Measurements from ENCODE around the gene RUFY4. TPM values are rescaled to one million over a fixed set of nuclear protein-coding genes. Genes with fewer than 3 reads are reported as not detected.

The RUFY4 gene
- polyA plus RNA-seq, 2 of the 4 experiments (the other 2 are of a cell fraction) = 0.04 TPM; not detected in 1

DNA sequence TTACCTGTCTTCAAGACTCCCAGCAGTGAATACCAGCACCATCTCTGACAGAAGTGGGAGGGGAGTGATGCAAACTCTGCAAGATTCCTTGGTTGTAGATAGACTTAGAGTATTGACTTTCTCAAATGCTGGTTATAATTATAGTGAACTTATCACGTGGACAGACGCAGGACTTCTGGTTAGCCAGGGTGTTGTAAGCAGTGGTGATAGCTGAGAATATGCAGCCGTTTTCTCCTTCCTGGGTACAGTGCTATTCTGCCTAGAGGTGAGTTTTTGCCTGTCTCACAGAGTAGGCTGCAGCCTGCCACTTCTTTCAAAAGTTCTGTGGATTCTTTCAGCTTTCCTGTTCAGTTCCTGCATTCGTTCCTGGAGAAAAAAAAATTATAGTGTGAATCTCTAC, 56.0 kb downstream of the RUFY4 start:
- H3K27ac ChIP-seq = no peak overlapping the region
- ATAC-seq = peak in 1 of 2 experiments; percentile 33; a peak in 1 of 6 replicates
- TF ChIP-seq MAZ (IDR thresholded peaks at IDR 0.05; ENCODE audit: borderline replicate concordance, low read depth, low read length) (no peak), RFX5 (IDR thresholded peaks at IDR 0.05) (no peak), MYC (IDR thresholded peaks at IDR 0.05; ENCODE audit: borderline replicate concordance, low read length) (no peak), CBX2 (IDR thresholded peaks at IDR 0.05; ENCODE audit: borderline replicate concordance, low read depth) (no peak), FOSB (CRISPR knock-in tag; IDR thresholded peaks at IDR 0.05) (no peak), RARB (CRISPR knock-in tag; IDR thresholded peaks at IDR 0.05) (no peak), ESRRA (IDR thresholded peaks at IDR 0.05; ENCODE audit: borderline replicate concordance, low read length) (no peak), ELK1 (IDR thresholded peaks at IDR 0.05; ENCODE audit: low read depth, low read length) (no peak), GATA3 (IDR thresholded peaks at IDR 0.05; ENCODE audit: borderline replicate concordance) (no peak), ZC3H11A (IDR thresholded peaks at IDR 0.05) (no peak), SREBF2 (IDR thresholded peaks at IDR 0.05) (no peak), HOXB5 (CRISPR knock-in tag; IDR thresholded peaks at IDR 0.05) (no peak)
- TF ChIP-seq, protein P1, sequence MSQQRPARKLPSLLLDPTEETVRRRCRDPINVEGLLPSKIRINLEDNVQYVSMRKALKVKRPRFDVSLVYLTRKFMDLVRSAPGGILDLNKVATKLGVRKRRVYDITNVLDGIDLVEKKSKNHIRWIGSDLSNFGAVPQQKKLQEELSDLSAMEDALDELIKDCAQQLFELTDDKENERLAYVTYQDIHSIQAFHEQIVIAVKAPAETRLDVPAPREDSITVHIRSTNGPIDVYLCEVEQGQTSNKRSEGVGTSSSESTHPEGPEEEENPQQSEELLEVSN (IDR thresholded peaks at IDR 0.05; ENCODE audit: borderline replicate concordance, low read depth) = no peak
- TF ChIP-seq, protein P2, sequence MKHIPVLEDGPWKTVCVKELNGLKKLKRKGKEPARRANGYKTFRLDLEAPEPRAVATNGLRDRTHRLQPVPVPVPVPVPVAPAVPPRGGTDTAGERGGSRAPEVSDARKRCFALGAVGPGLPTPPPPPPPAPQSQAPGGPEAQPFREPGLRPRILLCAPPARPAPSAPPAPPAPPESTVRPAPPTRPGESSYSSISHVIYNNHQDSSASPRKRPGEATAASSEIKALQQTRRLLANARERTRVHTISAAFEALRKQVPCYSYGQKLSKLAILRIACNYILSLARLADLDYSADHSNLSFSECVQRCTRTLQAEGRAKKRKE (CRISPR knock-in tag; IDR thresholded peaks at IDR 0.05; ENCODE audit: low read depth) = no peak
- WGBS (ENCODE audit: missing lambda C conversion rate) = 40% methylated on average over 4 of the region's 4 CpGs
- ChIA-PET POLR2A (no interaction called here), CTCF (no interaction called here)
- DNase-seq (ENCODE audit: low read depth in 1 of 2, low spot score in 1 of 2) = no peak
- no peaks in the 10 kb centered on the region for H3K9me3 ChIP-seq
- H3K4me3 ChIP-seq = no peak overlapping the region
- no peak for FAIRE-seq
- no peak overlapping the region for H3K4me2 ChIP-seq
- no peaks in the 10 kb centered on the region for H3K4me1 ChIP-seq

DNA sequence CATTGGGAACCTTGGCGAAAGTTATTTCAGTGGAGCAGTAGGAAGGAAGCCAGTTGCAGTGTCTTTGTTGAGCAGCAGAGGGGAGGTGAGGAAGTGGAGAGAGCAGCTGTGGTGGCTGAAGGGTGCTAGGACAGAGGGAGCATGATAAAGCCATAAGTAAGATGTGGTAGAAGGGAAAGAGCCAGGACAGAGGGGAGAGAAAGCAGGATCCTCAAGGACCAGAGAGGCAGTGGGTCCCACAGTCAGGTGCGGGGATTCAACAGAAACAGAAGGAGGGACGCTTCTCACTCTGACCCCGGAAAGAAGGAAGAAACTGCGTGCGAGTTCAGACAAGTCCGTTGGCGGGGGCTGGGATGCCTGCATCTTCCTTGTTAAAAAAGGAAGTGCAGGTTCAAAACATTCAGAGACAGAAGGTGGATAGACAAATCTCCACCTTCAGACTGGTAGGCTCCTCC, 56.6 kb downstream of the RUFY4 start, which contains the start of gene CXCR2:
CXCR2 (plus strand) TSS at position 403 of the 455 bp plus-strand sequence. CDS start 8,774 bp downstream, outside the sequence.
- POLR2A ChIA-PET = no interaction called here
- TF ChIP-seq SREBF2 (IDR thresholded peaks at IDR 0.05) = no peak
- no peak for TF ChIP-seq NR3C1 (IDR thresholded peaks at IDR 0.05)
- no peak for TF ChIP-seq MAZ (IDR thresholded peaks at IDR 0.05; ENCODE audit: borderline replicate concordance, low read depth, low read length)
- no peak for TF ChIP-seq POLR2AphosphoS2 (conservative IDR thresholded peaks at IDR 0.05; ENCODE audit: low read length)
- TF ChIP-seq ZFP36 (IDR thresholded peaks at IDR 0.05; ENCODE audit: borderline replicate concordance, partially characterized antibody) = no peak
- no peak for TF ChIP-seq FOXS1 (CRISPR knock-in tag; IDR thresholded peaks at IDR 0.05)
- TF ChIP-seq ELK1 (IDR thresholded peaks at IDR 0.05; ENCODE audit: low read depth, low read length) = no peak
- TF ChIP-seq, protein P3, sequence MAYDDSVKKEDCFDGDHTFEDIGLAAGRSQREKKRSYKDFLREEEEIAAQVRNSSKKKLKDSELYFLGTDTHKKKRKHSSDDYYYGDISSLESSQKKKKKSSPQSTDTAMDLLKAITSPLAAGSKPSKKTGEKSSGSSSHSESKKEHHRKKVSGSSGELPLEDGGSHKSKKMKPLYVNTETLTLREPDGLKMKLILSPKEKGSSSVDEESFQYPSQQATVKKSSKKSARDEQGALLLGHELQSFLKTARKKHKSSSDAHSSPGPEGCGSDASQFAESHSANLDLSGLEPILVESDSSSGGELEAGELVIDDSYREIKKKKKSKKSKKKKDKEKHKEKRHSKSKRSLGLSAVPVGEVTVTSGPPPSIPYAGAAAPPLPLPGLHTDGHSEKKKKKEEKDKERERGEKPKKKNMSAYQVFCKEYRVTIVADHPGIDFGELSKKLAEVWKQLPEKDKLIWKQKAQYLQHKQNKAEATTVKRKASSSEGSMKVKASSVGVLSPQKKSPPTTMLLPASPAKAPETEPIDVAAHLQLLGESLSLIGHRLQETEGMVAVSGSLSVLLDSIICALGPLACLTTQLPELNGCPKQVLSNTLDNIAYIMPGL (CRISPR knock-in tag; IDR thresholded peaks at IDR 0.05; ENCODE audit: borderline replicate concordance) = no peak
- no peak for TF ChIP-seq CEBPB (IDR thresholded peaks at IDR 0.05)
- no peak for TF ChIP-seq TFCP2L1 (CRISPR knock-in tag; IDR thresholded peaks at IDR 0.05)
- no peak for TF ChIP-seq JUN (IDR thresholded peaks at IDR 0.05)
- TF ChIP-seq KDM5A (IDR thresholded peaks at IDR 0.05) = no peak
- TF ChIP-seq FOSL2 (IDR thresholded peaks at IDR 0.05) = no peak
- no peak for TF ChIP-seq FOSL2 (CRISPR knock-in tag; IDR thresholded peaks at IDR 0.05)
- no peak for TF ChIP-seq CTCF (IDR thresholded peaks at IDR 0.05)
- TF ChIP-seq ZC3H11A (IDR thresholded peaks at IDR 0.05) = no peak
- TF ChIP-seq TP53 (CRISPR knock-in tag; IDR thresholded peaks at IDR 0.05) = no peak
- no peak for TF ChIP-seq POLR2A (IDR thresholded peaks at IDR 0.05; ENCODE audit: low read length)
- TF ChIP-seq, protein P2 (CRISPR knock-in tag; IDR thresholded peaks at IDR 0.05; ENCODE audit: low read depth) = no peak
- H3K9me3 ChIP-seq = no peaks in the 10 kb centered on the region
- FAIRE-seq (no peak), DNase-seq (ENCODE audit: low read depth in 1 of 2, low spot score in 1 of 2) (no peak), ATAC-seq (peak; percentile 52; a peak in 3 of 6 replicates)
- WGBS (ENCODE audit: missing lambda C conversion rate) = 74% methylated on average over 8 of the region's 8 CpGs
- H3K27ac ChIP-seq = no peak within 1 kb of the TSS
- no peak within 1 kb of the TSS for H3K4me3 ChIP-seq
- H3K4me1 ChIP-seq = no peaks in the 10 kb centered on the region
- H3K4me2 ChIP-seq = no peak within 1 kb of the TSS
- CTCF ChIA-PET = no interaction called here

All from A549 (cell line).